ENCODE results near the gene FHIT.
A peak's percentile ranks its signal among the peaks of the same experiment; 100 is the strongest.
"Not testable (repeated sequence)": the region's sequence is repeated elsewhere in the genome, so short reads cannot be mapped to it uniquely, and the experiment has no call there.

The FHIT gene

GRCh38 chr3:61111825-61112224, 139.4 kb downstream of the FHIT start:
- no peak for DNase-seq (ENCODE audit: low read depth, low spot score)

DNA sequence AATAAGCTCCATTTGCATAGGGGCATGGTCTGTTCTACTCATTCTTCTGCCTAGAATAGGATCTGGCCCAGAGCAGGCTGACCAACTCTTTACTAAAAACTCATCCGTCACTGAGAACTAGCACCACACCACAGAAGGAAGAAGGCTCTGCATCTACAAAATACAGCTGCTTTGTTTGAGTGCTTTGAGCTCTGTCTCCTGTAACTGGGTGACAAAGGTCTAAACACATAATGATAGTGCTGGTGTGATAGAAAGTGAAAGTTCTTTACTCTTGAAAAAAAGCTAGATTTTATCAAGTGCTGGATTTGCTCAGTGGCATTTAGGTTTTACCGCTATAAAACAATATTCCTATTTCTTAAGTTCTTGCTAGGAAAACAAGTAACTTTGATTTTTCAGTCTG, 140.7 kb downstream of the FHIT start:
- DNase-seq (ENCODE audit: low read depth, low spot score), result no peak

DNA sequence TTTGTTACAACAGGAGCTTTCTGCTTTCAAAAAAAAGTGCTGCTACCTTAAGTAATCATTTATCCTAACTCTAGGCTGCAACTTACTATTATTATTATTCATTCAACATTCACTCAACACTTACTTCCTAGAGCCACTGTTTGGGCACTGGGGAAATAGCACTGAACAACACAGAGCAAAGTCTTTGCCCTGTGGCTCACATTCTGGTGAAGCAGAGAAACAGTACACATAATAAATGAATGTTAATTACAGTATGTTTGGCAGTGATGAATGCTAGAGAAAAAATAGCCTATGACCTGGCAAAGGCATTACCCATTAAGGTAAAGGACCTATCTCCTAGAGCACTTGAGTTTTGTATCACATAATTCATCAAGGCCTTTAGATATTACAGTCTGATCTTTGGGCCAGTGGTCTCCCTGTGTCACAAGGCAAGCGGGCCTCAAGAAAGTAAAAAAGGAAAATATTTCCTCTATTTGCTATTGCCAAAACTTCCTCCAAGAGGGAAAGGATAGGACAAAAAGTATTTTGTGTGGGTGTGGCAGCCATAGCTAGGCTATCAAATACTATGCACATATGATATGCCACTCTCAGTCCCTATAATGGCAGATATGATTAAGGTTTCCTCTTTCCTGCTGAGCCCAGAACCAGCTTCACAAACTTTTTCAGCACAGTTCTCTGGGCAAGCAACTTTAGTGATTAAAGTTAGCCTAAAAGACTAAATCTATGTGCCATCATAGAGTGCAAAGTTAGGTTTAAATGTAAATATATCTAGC, 142.8 kb downstream of the FHIT start:
- no peak for DNase-seq (ENCODE audit: low read depth, low spot score)

- no peak for DNase-seq (ENCODE audit: low read depth, low spot score)
Measured at GRCh38 chr3:61094608-61095007, 156.6 kb downstream of the FHIT start.

DNA sequence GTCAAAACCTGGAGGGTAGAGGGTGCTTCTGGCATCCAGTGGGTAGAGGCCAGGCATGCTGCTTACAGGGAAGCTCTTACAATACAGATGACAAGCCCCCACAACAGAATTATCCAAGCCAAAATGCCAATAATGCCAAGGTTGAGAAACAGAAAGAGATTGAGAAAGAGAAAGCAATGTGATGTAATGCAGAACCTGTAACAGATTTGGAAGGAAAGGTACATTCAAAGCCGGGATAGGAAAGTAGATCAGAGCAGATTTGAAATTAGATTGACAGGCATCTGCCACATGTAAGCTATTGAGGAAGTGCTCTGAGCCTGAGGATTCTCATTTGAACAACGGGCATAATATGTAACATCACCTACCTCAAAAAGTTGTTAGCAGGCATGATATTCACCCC, 157.9 kb downstream of the FHIT start:
- no peak for DNase-seq (ENCODE audit: low read depth, low spot score)

GRCh38 chr3:61092870-61093269, 158.4 kb downstream of the FHIT start:
- DNase-seq (ENCODE audit: low read depth, low spot score), result no peak

DNA sequence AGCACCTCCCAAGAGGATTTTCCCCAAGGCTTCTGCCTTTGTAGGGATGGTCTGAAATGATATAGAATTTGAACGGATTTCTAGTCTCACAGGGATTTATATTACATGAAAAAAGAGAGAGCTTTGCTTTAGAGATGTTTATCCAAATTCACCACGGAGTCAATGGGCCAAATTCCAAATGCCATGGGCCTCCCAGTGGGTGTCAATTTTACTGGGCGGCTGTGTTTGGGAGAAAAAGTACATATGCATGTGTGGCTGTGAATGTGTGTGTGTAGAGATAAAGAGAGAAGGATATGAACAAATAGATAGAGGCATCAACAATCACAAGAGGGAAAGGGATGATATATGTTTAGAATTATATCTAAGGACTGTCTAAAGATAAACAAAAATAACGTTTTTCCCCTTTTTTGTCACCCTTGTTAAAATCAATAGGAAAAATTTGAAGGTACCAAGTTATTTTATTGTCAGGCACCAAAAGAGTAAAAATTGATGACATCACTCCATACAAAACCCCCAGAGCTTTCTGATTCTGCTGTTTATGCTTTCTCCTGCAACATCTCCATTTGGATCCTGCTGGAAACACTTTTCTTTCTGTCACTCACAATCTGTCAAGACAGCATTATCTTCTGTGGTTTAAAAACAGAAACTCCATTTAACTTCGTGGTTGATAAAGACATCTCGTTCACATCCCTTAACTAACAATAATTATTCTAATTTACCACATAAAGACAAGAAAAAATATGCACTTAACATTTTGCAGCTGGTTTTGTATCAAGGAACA, 160.7 kb downstream of the FHIT start:
- no peak for DNase-seq (ENCODE audit: low read depth, low spot score)

GRCh38 chr3:61087465-61087864, 163.8 kb downstream of the FHIT start:
- DNase-seq (ENCODE audit: low read depth, low spot score), result no peak

GRCh38 chr3:61081554-61081953, 169.7 kb downstream of the FHIT start:
- no peak for DNase-seq (ENCODE audit: low read depth, low spot score)

DNA sequence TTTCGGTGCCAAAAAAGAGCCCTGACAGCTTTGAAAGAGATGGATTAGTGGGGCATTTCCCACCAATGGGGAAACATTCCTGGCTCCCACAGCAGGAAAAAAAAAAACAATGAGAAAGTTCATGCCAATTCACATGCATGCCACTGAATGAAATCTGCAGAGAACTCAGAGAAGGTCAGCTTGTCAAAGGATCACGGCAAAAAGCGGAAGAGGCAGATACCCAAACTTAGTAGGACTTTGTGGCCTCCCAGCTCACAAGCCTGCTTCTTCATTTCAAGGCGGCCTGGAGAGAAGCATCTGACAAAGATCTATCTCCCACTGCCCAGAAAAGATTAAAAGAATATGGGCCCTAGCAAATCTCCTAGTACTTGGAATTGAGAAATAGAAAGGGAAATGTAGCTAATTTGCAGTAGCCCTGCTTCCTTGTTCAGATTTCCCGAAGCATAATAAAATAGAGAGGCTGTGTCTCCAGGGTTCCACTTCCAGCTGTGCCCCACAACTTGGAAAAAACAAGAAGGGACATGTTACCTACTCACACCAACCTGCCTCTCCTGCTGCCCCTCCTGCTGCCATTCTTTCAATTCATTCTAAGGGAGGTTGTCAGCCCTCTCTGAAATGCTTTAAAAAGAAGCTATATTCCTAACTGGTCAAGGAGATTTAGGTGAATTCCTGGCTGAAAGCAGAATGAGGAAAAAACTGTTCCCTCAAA, 170.4 kb downstream of the FHIT start:
- peak; percentile 11 for DNase-seq (ENCODE audit: low read depth, low spot score)

- DNase-seq (ENCODE audit: low read depth, low spot score), result no peak
Measured at GRCh38 chr3:61078048-61078752, 173.1 kb downstream of the FHIT start.

GRCh38 chr3:61077551-61077950, 173.7 kb downstream of the FHIT start:
- no peak for DNase-seq (ENCODE audit: low read depth, low spot score)

GRCh38 chr3:61074783-61075182, 176.5 kb downstream of the FHIT start:
- no peak for DNase-seq (ENCODE audit: low read depth, low spot score)

- no peak for DNase-seq (ENCODE audit: low read depth, low spot score)
Measured at GRCh38 chr3:61073566-61074165, 177.6 kb downstream of the FHIT start.

- DNase-seq (ENCODE audit: low read depth, low spot score), result no peak
Measured at GRCh38 chr3:61068084-61068483, 183.2 kb downstream of the FHIT start.

DNA sequence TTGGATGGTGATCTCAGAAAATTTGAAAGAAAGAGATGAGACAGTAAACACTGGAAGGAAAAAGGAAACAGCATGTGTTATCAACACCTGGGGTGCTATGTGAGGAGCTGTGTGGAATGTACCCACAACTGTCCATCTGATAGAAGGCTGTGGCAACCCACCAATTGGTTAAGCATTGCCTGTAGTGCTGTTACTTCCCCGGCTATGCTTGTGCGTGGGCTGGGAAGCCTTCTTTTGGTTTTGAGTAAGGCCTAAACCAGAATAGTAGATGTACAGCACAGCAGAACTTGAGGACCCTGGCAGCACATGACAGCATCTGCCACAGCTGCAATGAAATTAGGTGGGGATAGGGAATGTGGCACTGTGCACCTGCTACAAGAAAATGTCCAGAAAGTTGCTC, 184.5 kb downstream of the FHIT start:
- DNase-seq (ENCODE audit: low read depth, low spot score), result no peak

GRCh38 chr3:61066222-61066621, 185.0 kb downstream of the FHIT start:
- not testable (repeated sequence) for DNase-seq (ENCODE audit: low read depth, low spot score)

- DNase-seq (ENCODE audit: low read depth, low spot score), result no peak
Measured at GRCh38 chr3:61065451-61066011, 185.7 kb downstream of the FHIT start.

DNA sequence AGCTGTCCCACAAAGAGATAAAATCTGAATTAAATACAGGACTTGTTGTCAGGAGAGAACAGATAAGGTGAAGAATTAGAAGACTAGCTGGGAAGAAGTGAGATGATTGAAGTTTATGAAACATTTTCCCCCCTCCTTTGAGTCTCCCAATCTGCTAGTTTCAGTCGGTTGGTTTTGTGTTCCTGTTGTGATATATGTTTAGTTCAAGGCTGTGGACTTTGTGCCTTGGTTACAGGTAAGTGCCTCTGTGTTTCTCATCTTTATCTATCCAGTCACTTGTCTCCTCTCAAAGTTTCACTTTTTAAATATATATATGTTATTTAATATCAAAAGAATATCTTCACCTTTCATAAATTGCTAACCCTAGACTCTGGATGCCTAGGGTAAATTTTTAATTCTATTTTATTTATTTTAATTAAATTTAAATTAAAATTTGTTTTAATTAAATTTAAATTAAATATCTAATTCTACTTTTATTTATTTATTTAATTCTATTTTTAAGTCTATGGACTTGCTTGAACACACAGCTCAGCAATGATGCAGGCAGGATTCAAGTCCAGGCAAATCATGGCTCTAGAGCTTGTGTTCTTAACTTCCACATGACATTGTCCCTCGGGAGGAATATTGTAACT, 190.0 kb downstream of the FHIT start:
- DNase-seq (ENCODE audit: low read depth, low spot score), result no peak

GRCh38 chr3:61060411-61060861, 190.8 kb downstream of the FHIT start:
- no peak for DNase-seq (ENCODE audit: low read depth, low spot score)

DNA sequence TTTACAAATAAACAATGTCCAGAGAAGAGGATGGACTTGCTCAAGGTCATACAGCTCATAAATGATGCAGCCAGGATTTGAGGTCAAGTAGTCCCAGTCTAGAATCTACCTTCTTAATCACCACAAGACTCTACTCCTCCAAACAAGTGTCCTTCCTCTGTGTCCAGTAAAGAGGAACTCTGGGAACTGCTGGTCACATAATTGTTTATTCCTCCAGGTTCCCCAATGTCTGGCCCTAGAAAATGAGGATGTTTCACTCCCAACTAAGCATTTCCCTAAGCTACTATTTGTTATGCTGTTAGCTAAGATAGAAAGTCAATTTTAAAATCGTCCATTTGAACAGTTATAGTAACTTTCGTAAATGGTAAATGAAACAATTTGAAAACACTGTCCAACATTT, 192.4 kb downstream of the FHIT start:
- no peak for DNase-seq (ENCODE audit: low read depth, low spot score)
